Erythroblast (primary cell): ENCODE results near the gene HOXB4.

Experiments
- DNase-seq, 2 experiments: peaks; one replicate each; lab custom pipeline; 2025; lab: John Stamatoyannopoulos, UW
- GATA1 ChIP-seq: IDR thresholded peaks from 2 replicates; pipeline ENCODE4 v1.6.1; 2011; ENCODE audit warnings: low read depth, mild to moderate bottlenecking, control low read depth, low read length, moderate library complexity
- POLR2A ChIP-seq: IDR thresholded peaks from 2 replicates; pipeline ENCODE4 v1.6.1; 2011; ENCODE audit warnings: mild to moderate bottlenecking, low read length

Gene HOXB4

GRCh38 chr17:48601207-48601538 lies 23.0 kb upstream of the HOXB4 start:
- no peak for DNase-seq
- TF ChIP-seq GATA1 (no peak), POLR2A (no peak)

DNA sequence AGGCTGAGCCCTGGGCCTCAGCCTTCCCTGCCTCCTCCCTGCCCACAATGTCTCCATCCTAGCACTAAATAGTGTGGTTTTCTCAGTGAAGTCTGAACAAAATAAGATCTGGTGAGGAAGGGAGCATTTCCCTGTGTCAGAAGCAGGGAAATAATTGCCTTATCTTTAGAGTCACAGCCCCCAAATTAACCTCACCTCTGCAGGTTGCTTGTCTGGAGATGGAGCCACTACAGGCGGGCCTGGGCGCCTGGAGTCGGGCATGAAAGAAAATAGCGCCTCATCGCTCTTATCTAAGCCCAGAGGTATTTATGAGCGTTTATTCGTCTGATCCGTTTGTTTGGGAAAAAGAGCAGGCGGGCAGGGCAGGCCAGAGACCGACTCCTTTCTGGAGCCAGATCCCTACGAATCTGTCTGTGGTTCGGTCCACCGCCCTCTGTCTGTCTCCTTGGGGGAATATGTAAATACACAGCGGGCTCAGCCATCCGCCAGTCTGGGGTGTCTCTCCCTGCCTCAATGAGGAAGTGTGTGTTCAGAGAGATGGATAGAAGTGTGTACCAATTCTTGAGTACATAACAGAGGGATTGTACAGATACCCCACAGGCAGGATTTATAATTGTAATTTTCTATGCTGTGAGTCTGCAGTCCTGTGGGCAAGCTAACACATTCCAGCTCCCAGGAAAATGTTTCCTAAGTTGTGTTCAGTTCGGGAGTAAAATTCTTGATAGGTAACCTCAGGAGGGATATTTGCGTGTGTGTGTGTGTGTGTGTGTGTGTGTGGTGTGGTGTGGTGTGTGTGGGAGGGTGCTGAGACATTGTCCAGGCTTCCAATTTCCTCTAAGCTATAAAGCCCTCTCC lies 22.3 kb upstream of the HOXB4 start:
- TF ChIP-seq GATA1 (no peak), POLR2A (no peak)
- DNase-seq: no peak

- no peak for DNase-seq
- TF ChIP-seq POLR2A (no peak), GATA1 (no peak)
Measured at GRCh38 chr17:48599354-48599753, 21.2 kb upstream of the HOXB4 start.

DNA sequence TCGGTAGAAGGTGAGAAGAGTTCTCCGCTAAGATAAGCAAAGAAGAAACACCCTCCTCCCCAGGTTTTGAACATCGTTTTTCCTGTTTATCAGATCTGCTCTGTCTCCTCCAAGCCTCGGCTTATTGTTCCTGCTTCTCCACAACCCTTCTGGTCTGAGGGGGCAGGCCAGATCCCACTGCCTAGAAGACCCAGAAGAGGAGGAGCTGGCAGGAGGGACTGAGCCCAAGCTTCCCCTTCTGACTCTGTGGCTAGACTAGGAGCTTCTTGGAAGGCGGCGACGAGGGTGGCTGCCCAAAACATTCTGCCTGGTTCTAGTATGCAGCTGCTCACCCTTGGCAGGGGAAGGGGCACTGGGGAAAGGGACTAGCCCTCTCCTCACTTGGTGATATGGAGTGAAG lies 20.6 kb upstream of the HOXB4 start:
- DNase-seq: no peak

GRCh38 chr17:48597778-48598631 lies 19.9 kb upstream of the HOXB4 start:
- DNase-seq: peak; percentile 28 to 32
- TF ChIP-seq POLR2A: no peak

More for the DNA sequence above, 20.6 kb upstream of the HOXB4 start:
- TF ChIP-seq GATA1 (no peak), POLR2A (no peak)

- TF ChIP-seq GATA1: no peak
- TF ChIP-seq POLR2A: no peak
- no peak for DNase-seq
Measured at GRCh38 chr17:48597528-48597777, 19.3 kb upstream of the HOXB4 start.

DNA sequence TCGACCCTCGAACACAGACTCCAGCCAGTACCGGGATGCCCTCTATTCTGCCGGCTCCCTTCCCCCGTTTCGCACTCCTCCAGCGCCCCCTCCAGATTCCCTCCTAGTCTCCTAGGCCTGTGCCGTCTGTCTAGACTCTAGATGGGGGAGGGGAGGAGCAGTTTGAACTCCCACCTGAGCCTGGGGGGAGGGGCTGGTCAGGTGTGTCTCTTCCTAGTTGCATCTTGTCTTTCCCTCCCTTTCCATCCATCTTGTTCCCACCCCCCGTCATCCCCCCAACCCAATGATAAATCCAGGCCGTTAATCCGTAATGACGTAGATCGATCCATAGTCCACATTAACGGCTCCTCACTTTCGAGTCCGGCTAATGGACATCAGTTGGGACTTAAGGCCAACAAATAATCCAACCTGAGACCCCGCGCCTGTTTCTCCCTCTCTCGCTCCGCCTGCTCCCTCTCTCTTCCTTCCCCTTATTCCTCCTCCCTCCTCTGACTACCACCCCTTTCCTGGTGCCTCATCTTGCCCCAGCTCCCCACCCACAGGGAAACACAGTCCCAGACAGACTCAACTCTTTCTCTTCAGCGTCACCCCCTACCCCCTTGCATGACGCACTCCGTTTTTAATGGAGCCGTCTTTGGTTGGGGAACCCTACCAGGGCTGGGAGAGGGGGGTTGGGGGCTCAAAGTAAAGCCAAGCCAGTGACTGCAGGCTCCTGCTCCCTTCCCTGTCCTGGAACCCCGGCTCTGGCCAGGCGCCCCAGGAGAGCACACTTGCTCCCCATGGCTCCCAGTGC lies 18.8 kb upstream of the HOXB4 start:
- no peak for DNase-seq
- TF ChIP-seq POLR2A (no peak), GATA1 (no peak)

DNA sequence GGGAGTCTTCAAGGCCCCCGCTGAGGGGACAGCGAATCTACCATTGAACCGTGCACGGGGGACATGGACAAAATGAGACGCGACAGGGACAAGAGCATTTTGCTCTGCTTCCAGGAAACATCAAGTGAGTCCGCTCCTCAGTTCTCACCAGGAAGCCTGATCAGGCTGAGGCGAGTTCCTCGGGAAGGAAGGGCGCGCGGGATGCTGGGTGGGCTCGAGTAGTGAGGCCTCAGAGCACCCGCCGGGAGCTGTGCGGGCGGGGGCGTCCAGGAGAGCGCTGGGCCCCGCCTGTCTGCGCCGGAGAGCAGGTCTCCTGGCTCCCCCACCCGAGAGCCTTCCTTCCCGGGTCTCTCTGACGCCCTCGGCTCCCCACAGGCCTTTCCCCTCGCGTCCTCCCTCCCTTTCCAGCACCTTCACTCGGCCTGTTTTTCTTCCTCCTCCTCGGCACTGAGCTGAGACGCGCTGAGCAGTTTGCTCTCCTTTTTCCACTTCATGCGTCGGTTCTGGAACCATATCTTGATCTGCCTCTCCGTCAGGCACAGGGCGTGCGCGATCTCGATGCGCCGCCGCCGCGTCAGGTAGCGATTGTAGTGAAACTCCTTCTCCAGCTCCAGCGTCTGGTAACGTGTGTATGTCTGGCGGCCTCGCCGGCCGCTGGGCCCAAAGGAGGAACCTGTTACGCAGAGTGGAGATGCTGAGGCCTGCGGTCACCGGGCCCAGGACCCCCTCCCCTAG lies 18.0 kb upstream of the HOXB4 start:
- TF ChIP-seq GATA1 (no peak), POLR2A (no peak)
- DNase-seq: peak in 1 of 2 experiments; percentile 31

DNA sequence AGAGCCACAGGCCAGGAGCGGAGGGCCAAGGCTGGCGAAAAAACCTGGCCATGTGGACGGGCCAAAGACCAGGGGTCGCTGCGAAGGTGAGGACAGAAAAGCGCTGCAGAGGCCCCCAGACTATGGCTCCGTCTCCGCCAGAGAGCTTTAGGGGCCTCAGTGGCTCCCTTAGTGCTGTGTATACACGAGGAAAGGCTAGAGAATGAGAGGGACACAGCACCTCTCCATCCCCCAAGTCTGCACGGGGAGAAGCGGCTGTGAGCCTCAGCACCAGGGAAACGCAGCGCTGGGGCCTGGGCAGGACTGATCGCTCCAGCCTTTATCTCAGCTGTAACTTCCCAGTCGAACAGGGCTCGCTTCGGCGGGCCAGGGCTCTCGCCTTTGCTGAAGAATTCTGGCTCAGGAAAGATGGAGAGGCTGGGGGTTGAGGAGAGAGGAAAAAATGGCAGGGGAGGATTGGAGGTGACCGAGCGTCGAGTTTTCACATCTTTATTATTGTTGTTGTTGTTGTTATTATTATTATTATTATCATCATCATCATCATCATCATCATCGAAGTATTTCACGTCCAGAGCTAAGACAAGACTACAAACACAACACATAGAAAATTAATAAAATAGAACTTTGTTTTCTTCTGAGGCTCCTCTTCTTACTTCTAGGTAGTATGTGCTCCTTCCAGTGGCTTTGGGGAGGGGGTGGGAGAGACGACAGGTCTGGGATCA lies 17.3 kb upstream of the HOXB4 start:
- TF ChIP-seq GATA1 (no peak), POLR2A (no peak)
- no peak for DNase-seq

GRCh38 chr17:48594538-48595277 lies 16.6 kb upstream of the HOXB4 start:
- no peak for TF ChIP-seq GATA1
- TF ChIP-seq POLR2A: no peak
- no peak for DNase-seq

- peak; percentile 82 to 88 for DNase-seq
- TF ChIP-seq GATA1: no peak
- TF ChIP-seq POLR2A: no peak
Measured at GRCh38 chr17:48593840-48594537, 15.8 kb upstream of the HOXB4 start.
